Transverse colon (tissue), 4 donors: ENCODE data around the gene ADIPOQ.

Source experiments
- CTCF ChIP-seq, 5 experiments: fragments of 200-600 bp in 3 of 5; fragments of 450-650 bp in 2 of 5; sonication (generic) in 3 of 5; IDR thresholded peaks; 1 replicate in 2 of 5; 2 replicates in 3 of 5; pipeline ENCODE4 v1.5.1; 2016 to 2017; ENCODE audit warnings: antibody characterized with exemption in 5 of 5, inconsistent platforms in 3 of 5, mild to moderate bottlenecking in 2 of 5, moderate library complexity in 1 of 5
- POLR2A ChIP-seq: fragments of 450-650 bp; IDR thresholded peaks from one replicate; pipeline ENCODE4 v1.6.1; 2016; ENCODE audit warnings: antibody characterized with exemption, mild to moderate bottlenecking, moderate library complexity
- POLR2AphosphoS5 ChIP-seq, 3 donors: sonication (generic); formaldehyde crosslinking; IDR thresholded peaks; one replicate each; pipeline ENCODE4 v1.6.1; 2016; ENCODE audit warnings: antibody characterized with exemption in 3 of 3

- TF ChIP-seq POLR2A (no peak), CTCF (IDR thresholded peaks at IDR 0.05) (no peak), POLR2AphosphoS5 (IDR thresholded peaks at IDR 0.05) (no peak)
Observed at GRCh38 chr3:186875708-186876107, 33.2 kb downstream of the ADIPOQ start.
